Measurements from ENCODE around the gene ZBTB47.

The ZBTB47 gene

DNA sequence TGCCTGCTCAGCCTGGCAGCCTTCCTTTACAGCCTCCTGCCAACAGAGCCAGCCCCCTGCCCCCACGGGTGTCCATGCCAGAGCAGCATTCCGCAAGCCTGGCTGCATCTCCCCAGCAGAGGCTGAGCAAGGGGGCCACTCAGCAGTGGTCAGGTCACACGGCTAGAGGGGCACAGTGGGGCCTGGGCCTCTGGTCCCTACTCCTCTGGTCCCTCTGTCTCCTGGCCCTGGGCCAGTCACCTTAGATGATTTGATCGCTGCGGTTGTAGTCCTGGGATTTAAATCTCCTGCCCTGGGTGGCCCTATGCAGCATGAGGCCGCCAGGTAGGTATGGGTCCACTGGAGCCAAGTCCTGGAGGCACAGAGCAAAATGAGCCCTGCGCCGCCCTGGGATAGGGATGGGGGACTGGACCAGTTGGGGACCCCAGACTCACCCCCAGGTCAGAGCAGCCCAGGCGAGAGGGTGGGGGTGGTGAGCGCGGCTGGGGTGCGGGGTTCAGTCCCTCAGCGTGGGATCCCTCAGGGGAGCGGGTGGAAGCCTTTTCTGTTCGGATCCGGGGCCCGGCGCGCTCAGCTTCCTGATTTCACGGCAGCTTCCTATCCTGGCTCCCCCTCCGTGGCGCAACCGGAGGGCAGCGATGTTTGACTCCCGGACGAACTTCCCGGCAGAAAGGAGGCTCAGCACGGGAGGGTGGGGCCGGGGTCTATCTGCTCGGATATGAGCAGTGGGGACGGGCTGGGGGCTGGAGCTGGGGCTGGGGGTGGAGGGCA lies at the start of gene ZBTB47:
ZBTB47 (plus strand) TSS at position 138 of the 771 bp plus-strand sequence. CDS start 4,659 bp downstream, outside the sequence.
- DNase-seq (ENCODE audit: low read depth): no peak

DNA sequence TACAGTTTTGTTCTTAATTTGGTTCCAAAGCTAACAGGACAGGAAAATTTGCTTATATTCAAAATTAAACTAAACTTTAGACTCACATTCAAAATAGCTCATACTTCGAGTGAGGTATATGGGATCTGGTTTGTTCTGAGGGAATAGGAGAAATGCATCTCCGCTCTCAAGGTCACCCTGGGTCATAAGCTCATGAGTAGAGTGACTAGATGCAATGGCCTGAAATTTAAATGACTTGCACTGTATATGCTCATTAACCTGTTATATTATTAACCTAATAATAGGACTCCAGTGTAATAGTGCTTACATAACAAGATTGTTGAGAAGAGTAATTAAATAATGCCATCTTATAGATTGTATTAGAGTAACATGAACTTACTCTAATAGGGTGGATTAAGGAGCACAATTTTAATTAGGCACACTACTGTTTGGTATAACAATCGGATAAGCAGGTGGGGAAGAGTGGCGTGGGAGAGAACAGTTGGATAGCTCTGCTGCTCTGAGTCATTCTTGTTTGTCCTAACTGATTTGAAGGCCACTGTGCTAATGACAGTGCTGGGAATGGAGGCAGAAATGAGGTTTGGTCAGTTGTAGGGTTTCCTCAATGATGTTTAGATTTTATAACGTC lies 47.8 kb upstream of the ZBTB47 start:
- DNase-seq (ENCODE audit: low read depth): no peak

DNA sequence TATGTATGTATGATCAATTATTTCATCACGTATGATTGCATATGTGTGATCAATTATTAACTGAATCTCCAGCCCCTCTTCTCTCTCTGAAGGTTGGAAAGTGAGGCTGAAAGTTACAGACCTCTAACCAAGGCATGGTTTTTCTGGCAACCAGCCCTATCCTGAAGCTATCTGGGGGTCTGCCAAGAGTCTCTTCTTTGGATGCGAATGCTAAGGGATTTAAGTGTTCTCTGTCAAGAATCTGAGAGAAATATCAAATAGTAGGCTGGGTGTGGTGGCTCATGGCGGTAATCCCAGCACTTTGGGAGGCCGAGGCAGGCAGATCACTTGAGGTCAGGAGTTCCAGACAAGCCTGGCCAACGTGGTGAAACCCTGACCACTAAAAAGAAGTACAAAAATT lies 44.9 kb upstream of the ZBTB47 start:
- DNase-seq (ENCODE audit: low read depth): no peak

DNA sequence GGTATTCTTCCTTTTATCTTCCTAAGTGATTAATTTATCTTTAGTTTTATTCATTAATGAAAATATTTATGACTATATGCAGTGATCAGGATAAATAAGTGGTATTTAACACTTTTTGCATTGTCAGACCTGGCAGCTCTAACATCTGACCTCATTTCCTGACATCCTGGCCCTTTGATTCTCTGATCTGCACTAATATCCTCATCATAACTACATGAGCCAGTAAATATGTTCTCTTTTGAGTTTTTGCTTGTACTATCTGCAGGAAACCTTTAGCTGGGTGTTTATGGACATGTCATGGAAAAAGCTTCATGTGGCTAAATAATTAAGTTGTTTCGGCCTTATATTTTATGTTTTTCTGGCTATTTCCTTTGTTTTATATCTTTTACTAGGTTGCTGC lies 42.5 kb upstream of the ZBTB47 start:
- DNase-seq (ENCODE audit: low read depth): no peak

DNA sequence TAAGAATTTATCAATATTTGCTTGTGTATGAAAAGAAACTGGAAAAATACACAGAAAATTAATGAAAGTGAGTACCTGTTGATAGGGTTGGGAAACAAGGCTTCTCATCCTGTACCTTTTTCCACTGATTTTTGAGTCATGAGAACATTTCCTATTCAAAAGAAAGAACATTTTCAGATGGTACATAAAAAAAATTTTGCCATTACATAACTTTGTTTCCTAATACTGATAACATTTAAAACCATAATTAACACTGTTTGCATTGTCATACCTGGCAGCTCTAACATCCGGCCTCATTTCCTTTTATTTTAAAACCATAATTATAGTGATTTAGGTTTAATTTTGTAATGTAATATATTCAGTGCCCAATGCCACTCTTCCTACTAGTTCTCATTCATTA lies 41.3 kb upstream of the ZBTB47 start:
- DNase-seq (ENCODE audit: low read depth): no peak

DNA sequence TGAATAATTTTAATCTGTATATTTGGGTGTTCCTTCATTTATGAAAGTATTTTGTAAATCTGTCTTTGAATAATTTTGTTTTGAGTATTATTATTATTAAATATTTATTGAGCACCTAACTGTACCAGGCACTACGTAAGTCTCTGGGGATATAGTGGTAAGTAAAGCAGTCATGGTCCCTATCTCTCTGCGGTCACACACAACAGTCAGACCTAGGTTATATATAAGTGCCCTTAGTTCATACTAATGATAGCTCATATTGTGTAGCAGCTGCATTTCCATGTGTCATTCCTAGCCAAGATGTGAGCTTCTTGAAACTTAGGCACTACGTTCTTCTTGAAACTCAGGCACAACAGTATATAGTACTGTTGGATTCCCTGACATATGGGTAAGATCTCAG lies 40.6 kb upstream of the ZBTB47 start:
- no peak for DNase-seq (ENCODE audit: low read depth)

DNA sequence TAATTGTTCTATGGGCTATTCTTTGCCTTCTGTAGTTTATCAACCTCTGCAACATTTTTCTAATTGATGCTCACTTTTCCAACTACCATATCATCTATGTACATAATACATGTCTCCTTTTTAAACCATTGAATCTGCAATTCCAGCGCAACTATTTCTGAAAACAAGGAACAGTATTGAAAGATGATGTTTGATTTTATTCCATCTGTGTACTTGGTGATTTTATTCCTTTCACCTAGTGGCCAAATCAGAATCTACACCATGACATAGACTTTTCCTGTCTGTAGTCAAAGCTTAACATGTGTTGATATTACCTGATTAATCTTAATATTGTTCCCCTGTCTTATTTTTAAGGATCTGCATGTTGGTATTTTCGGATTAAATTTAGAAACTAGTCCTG lies 40.0 kb upstream of the ZBTB47 start:
- DNase-seq (ENCODE audit: low read depth): no peak

DNA sequence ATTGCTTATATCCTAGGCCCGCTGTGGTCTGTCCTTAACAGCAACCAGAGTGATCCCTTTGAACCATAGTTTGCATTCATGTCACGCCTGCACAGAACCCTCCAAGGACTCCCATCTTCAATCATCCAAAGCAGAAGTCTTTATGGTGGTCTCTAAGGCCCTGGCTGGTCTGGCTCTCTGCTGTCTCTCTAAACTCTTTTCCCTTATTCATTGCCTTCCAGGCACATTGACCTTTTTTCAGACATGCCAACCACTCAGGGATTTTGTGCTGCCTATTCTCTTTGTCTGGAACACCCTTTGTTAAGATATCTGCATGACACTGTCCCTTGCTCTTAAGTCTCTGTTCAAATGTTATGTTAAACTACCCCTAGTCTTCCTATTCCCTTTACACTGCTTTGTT lies 21.9 kb upstream of the ZBTB47 start:
- DNase-seq (ENCODE audit: low read depth): no peak

DNA sequence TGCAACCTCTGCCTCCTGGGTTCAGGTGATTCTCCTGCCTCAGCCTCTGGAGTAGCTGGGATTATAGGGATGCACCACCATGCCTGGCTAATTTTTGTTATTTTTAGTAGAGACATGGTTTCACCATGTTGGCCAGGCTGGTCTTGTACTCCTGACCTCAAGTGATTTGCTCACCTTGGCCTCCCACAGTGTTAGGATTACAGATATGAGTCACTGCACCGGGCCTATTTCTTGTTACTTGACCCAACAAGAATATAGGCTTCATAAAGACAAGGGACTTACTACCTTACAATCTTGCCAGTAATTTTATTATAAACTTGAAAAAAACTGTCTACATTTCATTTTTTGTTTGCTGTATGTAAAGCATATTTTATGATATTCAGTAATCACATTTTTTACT lies 21.4 kb upstream of the ZBTB47 start:
- DNase-seq (ENCODE audit: low read depth): no peak

DNA sequence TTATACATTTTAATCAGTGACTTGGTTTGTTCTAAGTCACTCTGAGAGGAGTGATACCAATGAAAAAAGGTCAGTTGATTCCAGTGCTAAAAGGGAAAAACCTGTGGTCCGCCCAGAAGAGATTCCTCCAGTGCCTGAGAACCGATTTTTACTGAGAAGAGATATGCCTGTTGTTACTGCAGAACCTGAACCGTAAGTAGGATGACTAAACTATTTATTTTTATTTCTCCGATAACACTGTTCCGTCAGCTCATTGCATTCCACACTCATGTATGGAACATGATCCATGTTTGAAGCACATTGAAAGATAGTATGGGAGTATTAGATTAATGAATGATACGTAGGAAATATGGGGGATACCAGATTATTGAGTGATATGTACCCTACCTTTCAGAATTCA lies 20.0 kb upstream of the ZBTB47 start:
- no peak for DNase-seq (ENCODE audit: low read depth)

DNA sequence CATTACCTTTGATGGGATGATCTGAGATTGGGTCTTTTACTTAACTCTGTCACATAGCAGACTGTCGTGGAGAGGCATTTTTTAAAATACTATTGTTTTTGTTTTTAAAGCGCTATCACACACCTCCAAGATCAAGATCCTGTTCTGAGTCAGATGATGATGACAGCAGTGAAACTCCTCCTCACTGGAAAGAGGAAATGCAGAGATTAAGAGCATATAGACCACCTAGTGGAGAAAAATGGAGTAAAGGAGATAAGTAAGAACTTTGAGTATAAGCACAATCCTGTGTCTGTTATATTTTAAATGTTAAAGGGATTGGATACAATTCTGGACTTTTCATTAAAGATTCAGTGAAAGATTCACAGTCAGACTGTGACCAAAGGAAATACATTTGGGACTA lies 18.4 kb upstream of the ZBTB47 start:
- DNase-seq (ENCODE audit: low read depth): no peak

DNA sequence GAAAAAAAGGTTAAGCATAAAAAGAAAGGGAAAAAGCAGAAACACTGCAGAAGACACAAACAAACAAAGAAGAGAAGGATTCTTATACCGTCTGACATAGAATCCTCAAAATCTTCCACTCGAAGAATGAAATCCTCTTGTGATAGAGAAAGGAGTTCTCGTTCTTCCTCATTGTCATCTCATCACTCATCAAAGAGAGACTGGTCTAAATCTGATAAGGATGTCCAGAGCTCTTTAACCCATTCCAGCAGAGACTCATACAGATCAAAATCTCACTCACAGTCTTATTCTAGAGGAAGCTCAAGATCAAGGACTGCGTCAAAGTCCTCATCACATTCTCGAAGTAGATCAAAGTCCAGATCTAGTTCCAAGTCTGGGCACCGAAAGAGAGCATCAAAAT lies 16.5 kb upstream of the ZBTB47 start:
- DNase-seq (ENCODE audit: low read depth): no peak

DNA sequence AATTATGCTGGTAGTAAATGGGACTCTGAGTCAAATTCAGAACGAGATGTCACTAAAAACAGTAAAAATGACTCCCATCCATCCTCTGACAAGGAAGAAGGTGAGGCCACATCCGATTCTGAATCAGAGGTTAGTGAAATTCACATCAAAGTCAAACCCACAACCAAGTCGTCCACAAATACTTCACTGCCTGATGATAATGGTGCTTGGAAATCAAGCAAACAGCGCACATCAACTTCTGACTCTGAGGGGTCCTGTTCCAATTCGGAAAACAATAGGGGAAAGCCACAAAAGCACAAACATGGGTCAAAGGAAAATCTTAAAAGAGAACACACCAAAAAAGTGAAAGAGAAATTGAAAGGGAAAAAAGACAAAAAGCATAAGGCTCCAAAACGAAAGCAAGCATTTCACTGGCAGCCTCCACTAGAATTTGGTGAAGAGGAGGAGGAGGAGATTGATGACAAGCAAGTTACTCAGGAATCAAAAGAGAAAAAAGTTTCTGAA lies 15.1 kb upstream of the ZBTB47 start:
- no peak for DNase-seq (ENCODE audit: low read depth)

DNA sequence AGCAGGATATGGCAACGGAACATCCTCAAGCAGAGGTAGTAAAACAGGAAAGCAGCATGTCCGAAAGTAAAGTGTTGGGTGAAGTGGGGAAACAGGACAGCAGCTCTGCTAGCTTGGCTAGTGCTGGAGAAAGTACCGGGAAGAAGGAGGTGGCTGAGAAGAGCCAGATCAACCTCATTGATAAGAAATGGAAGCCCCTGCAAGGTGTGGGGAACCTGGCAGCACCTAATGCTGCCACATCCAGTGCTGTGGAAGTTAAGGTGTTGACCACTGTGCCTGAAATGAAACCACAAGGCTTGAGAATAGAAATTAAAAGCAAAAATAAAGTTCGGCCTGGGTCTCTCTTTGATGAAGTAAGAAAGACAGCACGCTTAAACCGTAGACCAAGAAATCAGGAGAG lies 14.3 kb upstream of the ZBTB47 start:
- no peak for DNase-seq (ENCODE audit: low read depth)

DNA sequence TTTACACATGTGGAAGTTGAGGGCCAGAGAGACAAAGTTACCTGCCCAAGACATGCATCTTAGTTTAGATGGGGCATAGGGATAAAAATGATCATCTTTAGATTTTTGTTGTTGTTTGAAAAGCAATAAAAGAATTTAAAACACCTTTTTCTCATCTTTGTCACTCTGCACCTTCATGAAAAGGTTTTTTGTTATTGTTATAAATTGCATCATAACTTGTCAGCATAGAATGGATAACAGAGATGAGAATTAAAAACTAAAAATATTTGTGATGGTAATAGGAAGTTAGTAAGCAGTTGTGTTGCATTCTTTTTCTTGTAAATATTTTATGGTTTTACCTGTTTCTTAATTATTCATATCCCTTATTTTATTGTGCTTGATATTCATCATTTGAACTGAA lies 13.4 kb upstream of the ZBTB47 start:
- no peak for DNase-seq (ENCODE audit: low read depth)

DNA sequence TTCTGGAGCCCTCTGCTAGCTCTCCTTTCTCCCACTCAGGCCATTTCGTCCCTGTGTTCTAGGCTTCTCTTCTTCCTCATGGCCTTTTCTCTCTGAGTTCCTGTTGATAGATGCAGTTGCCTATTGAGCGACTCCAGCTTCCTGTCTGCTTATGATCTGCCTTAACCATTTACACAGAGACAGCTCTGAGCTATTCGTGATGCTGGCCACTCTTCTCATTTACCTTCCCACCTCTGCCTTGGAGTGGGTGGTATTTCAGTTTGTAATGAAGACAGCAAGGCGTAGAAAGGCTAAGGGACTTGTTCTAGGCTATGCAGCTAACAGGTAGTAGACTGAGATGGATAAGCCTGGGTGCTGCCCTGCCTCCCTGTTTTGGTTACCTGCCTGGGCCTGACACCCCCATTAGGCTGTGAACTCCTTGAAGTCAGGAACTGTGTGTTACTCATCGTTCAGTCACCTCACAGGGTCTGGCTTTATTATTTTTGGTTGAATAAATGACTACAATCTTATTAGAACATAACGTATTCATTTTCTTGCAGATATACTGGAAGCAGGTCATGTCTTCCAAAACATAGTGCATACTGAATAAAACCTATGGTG lies 12.6 kb upstream of the ZBTB47 start:
- DNase-seq (ENCODE audit: low read depth): no peak

DNA sequence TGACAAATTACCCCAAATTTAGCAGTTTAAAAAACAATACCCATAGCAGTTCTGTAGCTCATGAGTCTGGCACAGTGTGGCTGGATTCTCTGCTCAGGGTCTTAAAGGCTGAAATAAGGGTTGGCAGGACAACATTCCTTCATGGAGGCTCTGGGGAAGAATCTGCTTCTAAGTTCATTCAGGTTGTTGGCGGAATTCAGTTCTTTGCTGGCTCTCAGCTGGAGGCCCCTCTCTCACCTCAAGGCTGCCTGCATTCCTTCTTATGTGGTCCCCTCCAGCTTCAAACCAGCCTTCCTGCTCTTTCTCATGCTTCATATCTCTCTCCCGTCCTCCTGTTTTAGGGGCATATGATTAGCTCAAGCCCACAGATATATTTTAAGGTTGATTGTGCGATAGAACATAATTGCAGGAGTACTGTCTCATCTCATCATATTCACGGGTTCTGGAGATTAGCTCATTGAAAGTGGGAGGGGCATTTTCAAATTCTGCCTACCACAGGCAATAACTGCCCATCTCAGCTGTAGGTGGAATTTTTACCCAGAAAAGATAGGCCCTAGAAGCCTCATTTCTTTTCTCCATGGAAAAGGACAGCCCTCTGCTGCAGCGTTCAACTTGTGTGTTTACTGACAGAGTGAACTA lies 5.6 kb upstream of the ZBTB47 start:
- DNase-seq (ENCODE audit: low read depth): no peak

DNA sequence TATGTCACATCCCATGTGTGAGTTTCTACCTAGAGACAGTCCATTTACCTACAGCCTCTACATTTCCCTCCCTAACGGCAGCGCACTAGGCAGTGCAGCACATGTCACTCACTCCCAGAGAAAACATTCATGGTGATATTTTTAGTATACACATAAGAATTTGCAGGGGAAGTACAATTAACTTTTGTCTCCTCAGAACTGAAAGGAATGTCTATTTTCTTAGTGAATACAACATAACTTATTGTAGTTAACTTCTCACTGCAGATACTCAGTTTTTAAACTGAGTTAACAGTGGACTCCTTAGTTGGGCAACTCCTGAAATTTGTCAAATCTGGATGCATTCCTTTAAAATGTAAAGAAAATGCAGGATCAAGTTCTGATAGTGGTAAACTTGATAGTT lies 4.5 kb upstream of the ZBTB47 start:
- no peak for DNase-seq (ENCODE audit: low read depth)

DNA sequence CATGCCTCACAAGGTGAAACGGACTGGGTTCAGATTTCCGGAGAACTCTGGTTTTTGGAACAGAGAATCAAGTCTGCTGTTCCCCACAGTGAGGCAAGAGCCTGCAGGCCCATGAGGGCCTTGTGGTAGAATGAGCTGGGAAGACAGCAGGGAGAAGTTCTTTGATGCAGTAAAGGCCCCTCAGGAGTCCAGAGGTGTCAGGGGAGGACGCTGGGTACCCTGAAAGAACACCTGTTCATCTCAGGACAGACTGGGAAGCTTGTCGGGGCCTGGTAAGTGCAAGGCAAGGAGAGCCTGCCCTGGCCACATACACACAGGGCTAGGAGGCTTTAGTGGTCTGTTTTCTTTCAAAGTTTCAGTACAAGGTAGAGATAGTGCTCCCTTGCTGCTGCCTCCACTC lies 3.7 kb upstream of the ZBTB47 start:
- no peak for DNase-seq (ENCODE audit: low read depth)

DNA sequence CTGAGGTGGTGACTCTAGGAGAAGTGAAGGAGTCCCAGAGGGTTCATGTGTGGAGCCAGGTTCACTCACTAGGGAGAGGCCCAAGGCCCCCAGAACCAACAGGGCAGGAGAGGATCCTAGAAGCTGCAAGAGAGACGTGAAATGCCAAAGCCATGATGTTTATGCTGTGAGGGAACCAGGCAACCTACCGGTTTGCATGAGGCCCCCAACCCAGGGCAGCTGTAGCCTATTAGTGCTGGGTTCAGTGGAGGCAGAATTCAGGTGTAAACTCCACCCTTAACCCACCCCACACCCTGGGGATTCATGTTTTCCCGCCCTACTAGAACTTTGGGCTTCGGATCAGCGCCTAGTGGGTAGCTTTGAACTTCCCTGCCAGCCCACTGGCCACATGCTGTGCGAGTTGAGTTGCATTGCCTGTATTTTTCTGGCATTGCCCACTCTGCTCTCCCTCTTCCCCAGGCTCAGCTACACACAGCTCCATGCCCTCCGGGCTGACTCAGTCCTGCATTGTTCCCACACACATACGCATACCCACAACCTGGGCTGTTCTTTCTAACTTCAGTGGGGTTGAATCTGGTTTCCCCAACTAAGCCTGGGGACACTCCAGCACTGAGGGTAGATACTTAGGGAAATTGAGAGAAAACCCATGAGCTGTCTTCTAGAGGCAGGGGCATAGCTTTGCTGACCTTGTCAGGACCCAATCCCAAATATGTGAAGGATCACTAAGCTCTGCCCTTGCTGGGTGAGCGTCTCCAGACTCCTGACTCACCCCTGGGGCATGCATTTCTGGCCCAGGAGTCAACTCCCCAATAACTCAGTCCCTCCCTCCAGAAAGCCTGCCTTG lies 2.0 kb upstream of the ZBTB47 start:
- no peak for DNase-seq (ENCODE audit: low read depth)

DNA sequence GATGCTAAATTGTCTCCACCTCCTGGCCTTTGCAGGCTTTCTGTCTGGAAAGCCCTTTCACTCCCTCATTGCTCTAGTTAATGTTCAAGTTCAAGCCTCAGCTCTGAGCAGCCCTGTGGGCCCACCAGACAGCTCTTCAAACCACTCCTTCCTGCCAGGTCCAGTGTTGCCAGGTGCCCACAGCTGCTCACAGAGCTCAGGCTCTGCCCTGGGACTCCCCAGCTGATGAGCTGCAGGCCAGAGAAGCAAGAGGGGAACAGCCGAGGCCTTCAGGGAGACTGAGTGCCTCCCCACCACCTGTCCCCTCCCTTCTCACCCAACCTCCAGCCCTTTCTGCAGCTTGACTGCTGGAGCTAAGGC lies 1.3 kb upstream of the ZBTB47 start:
- DNase-seq (ENCODE audit: low read depth): no peak

All from activated T-helper 1 cell treated with Interleukin-2 at 50 U/mL for 16 hours (primary cell).